ENCODE results near the gene ATP23. TPM values are rescaled to one million over a fixed set of nuclear protein-coding genes. Genes with fewer than 3 reads are reported as not detected.
A peak's percentile ranks its signal among the peaks of the same experiment; 100 is the strongest.

Gene ATP23
- total RNA-seq, 1 experiment from 2014 or later, result 12.8 TPM

- Mint-ChIP-seq H3K4me3 (ENCODE audit: low read depth, unreplicated experiment) (peak overlapping the region; percentile 84), H3K27me3 (ENCODE audit: unreplicated experiment) (no peaks in the 10 kb centered on the region), H3K4me1 (ENCODE audit: low read depth, unreplicated experiment) (peaks cover 10% of the 10 kb centered on the region), H3K27ac (ENCODE audit: unreplicated experiment) (peak overlapping the region; percentile 89), H3K36me3 (ENCODE audit: insufficient read depth, unreplicated experiment) (peaks cover 6% of the 10 kb centered on the region), H3K9me3 (ENCODE audit: low read depth, unreplicated experiment) (no peaks in the 10 kb centered on the region)
- BruUV-seq (replicated peaks), result no TSS peak
- no peak for DNase-seq
- intact Hi-C loops (cut with micrococcal nuclease; ENCODE audit: unreplicated experiment), result no loop called here
- CTCF ChIA-PET, result no interaction called here
- TF ChIP-seq CTCF (IDR thresholded peaks at IDR 0.05; ENCODE audit: unreplicated experiment), result no peak
Observed at GRCh38 chr12:57935331-57935730, 6.0 kb upstream of the ATP23 start.

- CTCF ChIA-PET, result no interaction called here
- Mint-ChIP-seq H3K36me3 (ENCODE audit: insufficient read depth, unreplicated experiment) (peaks cover 11% of the 10 kb centered on the region), H3K27me3 (ENCODE audit: unreplicated experiment) (no peaks in the 10 kb centered on the region), H3K4me3 (ENCODE audit: low read depth, unreplicated experiment) (peak overlapping the region; percentile 84), H3K27ac (ENCODE audit: unreplicated experiment) (peak overlapping the region; percentile 89), H3K9me3 (ENCODE audit: low read depth, unreplicated experiment) (no peaks in the 10 kb centered on the region), H3K4me1 (ENCODE audit: low read depth, unreplicated experiment) (peaks cover 16% of the 10 kb centered on the region)
- intact Hi-C loops (cut with micrococcal nuclease; ENCODE audit: unreplicated experiment), result no loop called here
- DNase-seq, result peak; percentile 93
- no TSS peak for BruUV-seq (replicated peaks)
- TF ChIP-seq CTCF (IDR thresholded peaks at IDR 0.05; ENCODE audit: unreplicated experiment), result no peak
Observed at GRCh38 chr12:57935839-57936512, 5.4 kb upstream of the ATP23 start.

- intact Hi-C loops (cut with micrococcal nuclease; ENCODE audit: unreplicated experiment), result no loop called here
- no peaks in the 10 kb centered on the region for H3K27me3 Mint-ChIP-seq (ENCODE audit: unreplicated experiment)
- peak overlapping the region; percentile 84 for H3K4me3 Mint-ChIP-seq (ENCODE audit: low read depth, unreplicated experiment)
- peaks cover 18% of the 10 kb centered on the region for H3K4me1 Mint-ChIP-seq (ENCODE audit: low read depth, unreplicated experiment)
- H3K36me3 Mint-ChIP-seq (ENCODE audit: insufficient read depth, unreplicated experiment), result peaks cover 17% of the 10 kb centered on the region
- TSS peak; percentile 99 for BruUV-seq (replicated peaks)
- no peaks in the 10 kb centered on the region for H3K9me3 Mint-ChIP-seq (ENCODE audit: low read depth, unreplicated experiment)
- peak overlapping the region; percentile 89 for H3K27ac Mint-ChIP-seq (ENCODE audit: unreplicated experiment)
- CTCF ChIA-PET, result no interaction called here
- no peak for TF ChIP-seq CTCF (IDR thresholded peaks at IDR 0.05; ENCODE audit: unreplicated experiment)
- DNase-seq, result no peak
Observed at GRCh38 chr12:57936513-57936883, 4.9 kb upstream of the ATP23 start.

- H3K9me3 Mint-ChIP-seq (ENCODE audit: low read depth, unreplicated experiment), result no peaks in the 10 kb centered on the region
- CTCF ChIA-PET, result no interaction called here
- DNase-seq, result no peak
- no peak overlapping the region for H3K4me3 Mint-ChIP-seq (ENCODE audit: low read depth, unreplicated experiment)
- peaks cover 38% of the 10 kb centered on the region for H3K4me1 Mint-ChIP-seq (ENCODE audit: low read depth, unreplicated experiment)
- intact Hi-C loops (cut with micrococcal nuclease; ENCODE audit: unreplicated experiment), result no loop called here
- H3K27ac Mint-ChIP-seq (ENCODE audit: unreplicated experiment), result no peak overlapping the region
- peaks cover 28% of the 10 kb centered on the region for H3K36me3 Mint-ChIP-seq (ENCODE audit: insufficient read depth, unreplicated experiment)
- no peaks in the 10 kb centered on the region for H3K27me3 Mint-ChIP-seq (ENCODE audit: unreplicated experiment)
- BruUV-seq (replicated peaks), result no TSS peak
- no peak for TF ChIP-seq CTCF (IDR thresholded peaks at IDR 0.05; ENCODE audit: unreplicated experiment)
Observed at GRCh38 chr12:57939291-57939690, 2.1 kb upstream of the ATP23 start.
